ENCODE data around the gene TCEAL3.
"Not testable (repeated sequence)": the region's sequence is repeated elsewhere in the genome, so short reads cannot be mapped to it uniquely, and the experiment has no call there.

The TCEAL3 gene, protein sequence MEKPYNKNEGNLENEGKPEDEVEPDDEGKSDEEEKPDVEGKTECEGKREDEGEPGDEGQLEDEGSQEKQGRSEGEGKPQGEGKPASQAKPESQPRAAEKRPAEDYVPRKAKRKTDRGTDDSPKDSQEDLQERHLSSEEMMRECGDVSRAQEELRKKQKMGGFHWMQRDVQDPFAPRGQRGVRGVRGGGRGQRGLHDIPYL

DNA sequence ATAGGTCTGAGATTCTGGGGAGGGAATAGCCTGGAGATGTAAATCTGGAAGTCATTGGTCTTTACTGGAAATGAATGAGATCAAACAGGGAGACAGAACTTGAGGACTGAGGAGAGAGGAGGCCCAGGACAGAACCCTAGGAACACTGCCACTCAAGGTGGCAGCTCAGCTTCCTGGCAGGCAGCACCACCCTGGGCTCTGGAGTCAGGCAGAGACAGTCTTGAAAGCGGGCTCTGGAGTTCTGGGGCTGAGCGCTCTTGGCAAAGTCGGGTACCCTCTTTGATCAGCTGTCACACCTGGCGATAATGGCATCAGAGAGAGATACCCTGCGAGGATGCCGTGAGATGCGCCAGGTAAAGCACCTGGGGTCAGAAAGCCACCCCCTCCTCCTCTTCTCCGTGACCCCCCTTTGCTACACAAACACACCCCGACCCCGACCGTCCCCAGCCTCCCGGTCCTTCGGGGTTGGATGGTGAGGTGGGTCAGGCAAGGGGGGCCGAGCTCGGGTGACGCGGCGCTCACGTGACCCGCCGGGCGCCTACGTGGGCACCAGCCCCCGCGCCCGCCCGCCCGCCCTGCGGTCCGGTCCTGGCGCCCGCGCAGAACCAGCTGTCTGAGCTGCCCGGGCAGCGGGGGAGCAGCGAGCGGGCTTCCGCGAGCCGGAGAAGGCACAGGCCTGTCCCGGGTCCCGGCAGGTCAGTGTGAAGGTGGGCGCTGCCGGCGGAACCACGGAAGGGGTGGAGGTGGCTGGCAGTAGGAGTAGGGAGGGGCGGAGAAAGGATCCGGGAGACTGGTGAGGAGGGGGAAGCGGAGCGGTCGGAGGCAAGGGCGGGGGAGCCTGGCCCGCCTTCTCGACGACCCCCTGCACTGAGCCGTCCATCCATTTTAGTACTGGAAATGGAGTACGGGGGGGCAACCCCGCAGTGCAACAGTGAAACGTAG is at the start of gene TCEAL3:
TSS of gene TCEAL3 (plus strand) at position 600 of the 942 bp plus-strand sequence. CDS start 1,102 bp downstream, outside the sequence.
- no peak for DNase-seq

DNA sequence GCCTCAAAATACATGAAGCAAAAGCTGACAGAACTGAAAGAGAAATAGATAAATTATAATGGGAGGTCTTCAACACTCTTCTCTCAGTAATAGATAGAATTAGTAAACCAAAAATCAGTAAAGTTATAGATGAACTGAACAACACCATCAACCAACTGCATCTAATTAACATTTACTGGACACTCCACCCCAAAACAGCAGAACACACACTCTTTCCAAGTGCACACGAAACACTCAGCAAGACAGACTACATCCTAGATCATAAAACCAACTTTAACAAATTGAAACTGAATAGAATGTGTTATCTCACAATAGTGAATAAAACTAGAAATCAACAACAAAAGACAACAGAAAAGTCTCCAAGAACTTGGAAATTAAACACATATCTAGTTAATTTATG is 47.5 kb upstream of the TCEAL3 start:
- no peak for DNase-seq

DNA sequence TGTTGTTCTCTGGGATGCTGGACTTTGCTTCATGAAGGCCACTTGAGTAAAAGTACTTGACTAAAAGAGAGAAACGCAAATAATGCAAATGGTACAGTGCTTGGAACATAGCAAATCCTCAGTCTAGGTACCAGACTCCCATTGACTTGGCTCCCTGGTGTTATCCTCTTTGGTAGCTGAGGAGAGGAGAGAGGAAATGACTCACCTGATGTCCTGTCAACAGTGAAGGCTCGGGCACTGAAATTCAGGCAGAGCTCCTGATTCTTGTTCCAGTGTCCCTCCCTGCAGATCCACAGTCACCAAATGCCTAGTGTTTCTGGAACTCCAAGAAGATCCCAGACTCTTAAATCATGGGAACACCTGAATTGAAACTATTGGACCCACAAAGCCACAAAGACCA is 45.0 kb upstream of the TCEAL3 start:
- DNase-seq, result no peak

DNA sequence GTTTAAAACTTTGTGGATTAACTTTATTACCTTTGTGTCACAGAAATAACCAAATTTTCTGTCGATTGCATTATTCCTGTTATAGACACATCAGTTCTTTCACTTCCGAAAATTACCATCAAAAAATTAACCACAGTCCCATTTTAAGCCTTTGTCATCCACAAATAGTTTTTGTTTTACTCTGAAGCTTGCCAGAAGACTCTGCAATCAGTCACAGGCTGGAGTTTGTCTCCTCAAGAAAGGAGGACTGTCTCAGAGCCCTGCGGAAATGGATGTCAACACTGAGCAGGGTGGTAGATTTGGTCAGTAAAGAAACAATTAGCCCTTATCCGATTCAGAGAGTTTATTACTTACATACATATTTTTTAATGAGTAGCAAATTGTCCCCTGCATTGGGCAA is 42.6 kb upstream of the TCEAL3 start:
- no peak for DNase-seq

DNA sequence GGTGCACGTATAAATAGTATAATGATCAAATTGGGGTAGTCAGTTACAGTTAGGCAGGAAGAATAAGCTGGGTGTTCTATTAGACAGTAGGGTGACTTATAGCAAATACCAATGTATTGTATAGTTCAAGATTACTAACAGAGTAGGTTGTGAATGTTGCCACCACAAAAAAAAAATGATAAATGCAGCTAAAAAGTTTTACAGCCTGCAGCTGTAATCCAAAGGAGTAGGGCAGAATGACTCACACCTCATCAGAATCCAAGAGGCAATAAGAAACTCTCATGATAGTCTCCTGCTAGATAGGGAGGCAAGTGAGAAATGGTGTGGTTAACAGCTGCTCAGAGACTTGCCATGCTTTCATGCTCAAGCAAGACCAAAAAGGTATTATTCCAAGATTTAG is 42.0 kb upstream of the TCEAL3 start:
- no peak for DNase-seq

DNA sequence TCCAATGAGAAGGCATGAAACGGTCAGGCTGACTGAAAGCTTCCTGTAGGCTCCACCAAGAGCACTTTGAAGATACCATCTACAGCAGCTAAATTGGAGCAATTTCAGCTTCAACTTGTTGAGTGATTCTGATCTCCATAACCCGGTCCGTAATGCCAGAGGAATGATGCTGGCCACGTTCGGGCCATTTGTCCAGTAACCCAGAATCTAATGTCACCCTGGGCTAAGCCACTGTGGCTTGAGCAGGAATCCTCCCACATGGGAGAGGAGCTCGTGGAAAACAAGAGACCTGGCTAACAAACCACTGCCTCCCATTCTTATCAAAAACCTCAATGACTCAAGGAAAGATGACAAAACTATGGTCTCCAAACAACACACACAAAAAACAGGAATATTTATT is 36.6 kb upstream of the TCEAL3 start:
- DNase-seq, result no peak

DNA sequence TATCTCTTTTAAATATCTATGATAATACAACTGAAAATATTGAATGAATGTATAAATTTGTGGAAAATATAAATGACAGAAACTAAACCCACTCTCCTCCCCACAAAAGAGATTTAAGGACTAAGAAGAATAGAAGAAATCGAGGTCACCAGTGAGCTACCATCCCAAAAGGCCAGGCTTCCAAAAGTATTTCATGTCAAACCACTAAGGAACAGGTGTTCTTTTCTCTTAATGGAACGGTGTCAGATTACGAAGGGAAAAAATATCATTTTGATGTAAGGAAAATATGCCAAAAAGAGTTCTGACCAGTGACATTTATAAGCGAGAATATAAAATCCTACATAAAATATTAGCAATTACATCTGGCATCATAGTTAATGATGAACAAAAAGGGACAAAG is 36.0 kb upstream of the TCEAL3 start:
- no peak for DNase-seq

DNA sequence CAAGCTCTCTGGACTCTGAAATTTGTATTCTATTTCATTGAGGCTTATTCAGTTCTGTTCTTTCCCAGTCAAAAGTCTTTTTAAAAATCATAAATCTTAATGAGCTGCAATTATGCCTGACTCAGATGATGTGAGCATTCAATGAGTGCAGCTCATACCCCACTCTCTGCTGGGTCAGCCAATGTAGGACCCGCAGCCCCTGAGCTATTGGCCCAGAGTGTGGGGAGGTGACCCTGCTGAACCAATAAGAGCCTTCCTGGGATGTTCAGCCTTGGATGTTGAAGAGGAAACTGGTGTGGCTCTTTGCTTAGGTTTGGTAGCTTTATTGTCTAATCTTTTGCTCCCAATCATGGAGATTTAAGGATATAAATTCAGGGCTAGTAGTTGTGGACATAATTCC is 34.6 kb upstream of the TCEAL3 start:
- DNase-seq, result no peak

DNA sequence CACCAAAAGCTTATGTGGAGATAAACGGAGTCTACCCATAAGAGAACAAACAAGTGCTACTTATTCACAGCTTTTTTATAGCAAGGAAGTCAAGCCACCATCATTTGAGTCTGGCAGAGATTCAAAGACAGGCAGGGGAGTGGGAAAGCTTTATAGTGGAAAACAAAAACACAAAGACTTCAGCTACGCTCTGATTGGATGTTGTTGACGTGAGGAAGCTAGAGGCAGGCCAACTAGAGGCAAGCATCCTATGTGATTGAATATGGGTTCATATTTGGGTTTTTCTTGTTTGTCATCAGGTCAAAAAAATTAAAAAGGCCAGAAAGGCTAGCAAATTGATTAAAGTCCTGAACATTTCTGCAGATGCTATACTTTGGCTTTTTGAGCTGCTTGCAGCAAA is 23.2 kb upstream of the TCEAL3 start:
- DNase-seq, result no peak

DNA sequence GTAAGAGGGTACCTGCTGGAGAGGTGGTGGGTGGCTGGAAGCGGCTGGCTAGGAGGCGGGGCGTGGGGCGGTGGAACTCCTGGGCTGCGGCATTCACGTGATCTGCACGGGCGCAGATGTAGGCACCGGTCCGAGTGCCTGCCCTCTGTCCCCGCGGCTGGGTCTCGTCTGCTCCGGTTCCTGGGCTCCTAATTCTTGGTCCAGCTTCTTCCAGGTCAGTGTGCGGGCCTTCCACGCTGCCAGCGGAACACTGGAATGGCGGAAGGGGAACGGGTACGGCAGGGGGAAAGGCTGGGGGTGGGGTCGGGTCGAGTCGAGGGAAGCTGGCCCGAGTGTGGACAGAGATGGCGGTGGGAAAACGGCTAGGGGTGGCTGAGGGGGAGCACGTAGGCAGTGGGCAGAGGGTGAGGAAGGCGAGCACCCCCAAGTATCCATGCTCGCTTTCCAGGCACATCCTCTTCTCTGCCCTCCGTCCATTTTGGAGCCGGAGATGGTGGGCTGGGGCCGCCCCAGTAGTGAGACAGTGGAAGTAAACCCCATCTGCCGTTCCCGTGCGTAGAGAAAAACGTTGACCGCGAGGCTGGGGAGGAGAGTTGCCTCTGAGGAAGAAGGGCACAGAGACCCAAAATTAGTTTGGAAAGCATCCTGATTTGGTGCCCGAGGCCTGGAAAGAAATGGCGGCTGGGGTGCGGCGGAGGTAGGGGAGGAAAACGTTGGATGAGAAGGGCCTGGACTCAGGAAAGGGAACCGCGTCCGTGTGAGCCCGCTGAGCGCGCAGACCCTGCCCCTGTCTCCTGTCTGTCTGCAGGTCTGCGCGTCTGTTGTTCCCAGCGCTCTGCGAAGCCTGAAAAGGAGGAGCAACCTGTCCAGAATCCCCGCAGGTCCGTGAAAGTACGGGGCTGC is 22.1 kb upstream of the TCEAL3 start, which contains the start of gene TCEAL4:
TSS of gene TCEAL4 (plus strand) at position 105 of the 903 bp plus-strand sequence. CDS start 1,161 bp downstream, outside the sequence.
- no peak for DNase-seq

DNA sequence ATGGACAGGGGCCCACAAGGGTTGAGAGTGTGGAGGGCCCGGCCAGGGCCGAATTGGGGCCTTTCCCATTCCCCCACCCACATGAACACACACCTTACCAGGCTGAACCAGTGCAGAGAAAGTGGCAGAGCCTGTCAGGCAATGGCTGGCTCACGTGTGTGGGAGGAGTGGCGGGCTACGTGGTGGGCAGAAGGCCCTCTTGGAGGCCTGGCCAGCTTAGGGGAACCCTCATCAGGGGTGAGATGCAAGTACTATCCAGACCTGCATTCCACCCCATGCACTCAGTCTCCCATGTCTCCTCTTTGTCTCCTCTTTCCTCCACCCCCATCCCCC is 21.5 kb upstream of the TCEAL3 start:
- no peak for DNase-seq

DNA sequence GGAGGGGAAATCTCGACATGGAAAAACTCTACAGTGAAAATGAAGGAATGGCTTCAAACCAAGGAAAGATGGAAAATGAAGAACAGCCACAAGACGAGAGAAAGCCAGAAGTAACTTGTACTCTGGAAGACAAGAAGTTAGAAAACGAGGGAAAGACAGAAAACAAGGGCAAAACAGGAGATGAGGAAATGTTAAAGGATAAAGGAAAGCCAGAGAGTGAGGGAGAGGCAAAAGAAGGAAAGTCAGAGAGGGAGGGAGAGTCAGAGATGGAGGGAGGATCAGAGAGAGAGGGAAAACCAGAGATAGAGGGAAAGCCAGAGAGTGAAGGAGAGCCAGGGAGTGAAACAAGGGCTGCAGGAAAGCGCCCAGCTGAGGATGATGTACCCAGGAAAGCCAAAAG is 21.1 kb upstream of the TCEAL3 start:
- no peak for DNase-seq

DNA sequence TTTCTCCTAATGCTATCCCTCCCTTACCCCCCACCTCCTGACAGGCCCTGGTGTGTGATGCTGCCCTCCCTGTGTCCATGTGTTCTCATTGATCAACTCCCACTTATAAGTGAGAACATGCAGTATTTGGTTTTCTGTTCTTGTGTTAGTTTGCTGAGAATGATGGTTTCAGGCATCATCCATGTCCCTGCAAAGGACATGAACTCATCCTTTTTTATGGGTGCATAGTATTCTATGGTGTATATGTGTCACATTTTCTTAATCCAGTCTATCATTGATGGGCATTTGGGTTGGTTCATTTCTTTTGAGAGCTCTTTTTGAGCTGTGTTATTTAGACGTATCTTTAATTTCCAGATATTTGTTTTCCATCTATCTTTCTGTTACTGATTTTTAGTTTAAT is 15.5 kb upstream of the TCEAL3 start:
- not testable (repeated sequence) for DNase-seq

DNA sequence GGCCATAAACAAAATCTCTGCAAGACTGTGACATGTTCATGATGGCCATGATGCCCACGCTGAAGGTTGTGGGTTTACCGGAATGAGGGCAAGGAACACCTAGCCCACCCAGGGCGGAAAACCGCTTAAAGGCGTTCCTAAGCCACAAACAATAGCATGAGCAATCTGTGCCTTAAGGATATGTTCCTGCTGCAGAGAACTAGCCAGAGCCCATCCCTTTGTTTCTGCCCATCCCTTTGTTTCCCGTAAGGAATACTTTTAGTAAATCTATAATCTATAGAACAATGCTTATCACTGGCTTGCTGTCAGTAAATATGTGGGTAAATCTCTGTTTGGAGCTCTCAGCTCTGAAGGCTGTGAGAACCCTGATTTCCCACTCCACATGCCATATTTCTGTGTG is 12.6 kb upstream of the TCEAL3 start:
- DNase-seq, result not testable (repeated sequence)

DNA sequence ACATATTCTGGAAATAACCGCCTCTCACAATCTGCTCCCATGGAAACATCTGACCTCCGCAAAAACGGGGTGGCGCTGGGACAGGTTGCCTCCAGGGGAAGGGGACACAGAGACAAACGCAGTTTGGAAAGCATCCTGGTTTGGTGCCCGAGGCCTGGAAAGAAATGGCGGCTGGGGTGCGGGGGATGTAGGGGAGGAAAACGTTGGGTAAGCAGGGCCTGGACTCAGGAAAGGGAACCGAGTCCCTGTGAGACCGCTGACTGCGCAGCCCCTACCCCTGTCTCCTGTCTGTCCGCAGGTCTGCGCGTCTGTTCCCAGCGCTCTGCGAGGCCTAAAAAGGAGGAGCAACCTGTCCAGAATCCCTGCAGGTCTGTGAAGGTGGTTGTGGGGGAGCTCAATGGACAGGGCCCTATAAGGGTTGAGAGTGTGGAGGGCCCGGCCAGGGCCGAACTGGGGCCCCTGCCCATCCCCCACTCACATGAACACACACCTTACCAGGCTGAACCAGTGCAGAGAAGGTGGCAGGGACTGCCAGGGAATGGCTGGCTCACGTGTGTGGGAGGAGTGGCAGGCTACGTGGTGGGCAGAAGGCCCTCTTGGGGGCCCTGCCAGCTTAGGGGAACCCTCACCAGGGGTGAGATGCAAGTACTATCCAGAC is 672 bp downstream of the TCEAL3 start:
- DNase-seq, result no peak

DNA sequence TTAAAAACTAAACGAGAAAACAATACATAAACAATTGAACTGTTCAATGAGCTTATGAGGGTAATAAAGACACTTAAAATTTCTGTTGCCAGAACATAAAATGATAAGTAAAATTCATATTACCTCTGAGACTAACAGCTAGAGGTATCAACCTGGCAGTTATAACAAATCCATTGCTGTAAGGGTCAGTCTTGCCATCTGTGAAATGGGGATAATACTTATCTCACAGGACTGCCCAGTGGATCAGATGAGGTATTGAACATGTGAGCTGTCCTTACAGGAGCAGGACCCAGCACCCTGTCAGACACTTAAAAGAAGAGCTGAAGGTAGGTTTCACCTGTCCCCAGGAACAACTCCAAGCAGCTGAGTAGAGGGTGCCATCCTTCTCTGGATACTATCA is 2.5 kb downstream of the TCEAL3 start:
- DNase-seq, result no peak

DNA sequence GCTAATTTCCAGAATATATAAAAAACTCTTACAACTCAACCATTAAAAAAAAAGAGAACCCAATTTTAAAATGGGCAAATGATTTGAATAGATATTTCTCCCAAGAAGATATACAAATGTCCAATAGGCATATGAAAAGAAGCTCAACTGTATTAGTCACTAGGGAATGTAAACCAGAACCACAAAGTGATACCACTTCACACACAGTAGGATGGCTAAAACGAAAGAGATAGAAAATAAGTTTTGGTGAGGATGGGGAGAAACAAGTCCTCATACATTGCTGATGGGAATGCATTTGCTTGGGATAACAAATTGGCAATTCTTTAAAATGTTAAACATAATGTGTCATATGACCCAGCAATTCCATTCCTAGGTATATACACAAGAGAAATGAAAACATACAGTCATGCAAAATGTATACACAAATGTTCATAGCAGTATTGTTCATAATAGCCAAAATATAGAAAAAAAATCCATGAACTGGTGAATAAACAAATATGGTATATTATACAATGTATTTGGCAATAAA is 5.7 kb downstream of the TCEAL3 start:
- no peak for DNase-seq

DNA sequence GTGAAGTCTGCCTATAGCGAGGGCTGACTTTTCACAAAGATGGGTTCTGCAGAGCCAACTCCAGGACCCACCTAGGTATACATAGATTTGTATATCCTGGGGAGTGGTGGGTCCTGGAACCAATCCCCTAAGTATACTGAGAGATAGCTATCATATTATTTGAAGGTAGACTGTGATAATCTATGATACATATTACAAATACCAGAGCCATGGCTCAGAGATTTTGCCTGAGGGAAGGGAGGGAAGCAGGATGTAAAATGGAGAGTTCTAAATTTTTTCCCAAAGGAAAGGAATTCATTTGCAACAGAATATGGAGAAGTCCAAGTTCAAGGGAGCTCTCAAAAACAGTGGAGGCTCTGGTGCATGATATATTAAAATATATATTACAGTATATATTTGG is 7.2 kb downstream of the TCEAL3 start:
- DNase-seq, result no peak

DNA sequence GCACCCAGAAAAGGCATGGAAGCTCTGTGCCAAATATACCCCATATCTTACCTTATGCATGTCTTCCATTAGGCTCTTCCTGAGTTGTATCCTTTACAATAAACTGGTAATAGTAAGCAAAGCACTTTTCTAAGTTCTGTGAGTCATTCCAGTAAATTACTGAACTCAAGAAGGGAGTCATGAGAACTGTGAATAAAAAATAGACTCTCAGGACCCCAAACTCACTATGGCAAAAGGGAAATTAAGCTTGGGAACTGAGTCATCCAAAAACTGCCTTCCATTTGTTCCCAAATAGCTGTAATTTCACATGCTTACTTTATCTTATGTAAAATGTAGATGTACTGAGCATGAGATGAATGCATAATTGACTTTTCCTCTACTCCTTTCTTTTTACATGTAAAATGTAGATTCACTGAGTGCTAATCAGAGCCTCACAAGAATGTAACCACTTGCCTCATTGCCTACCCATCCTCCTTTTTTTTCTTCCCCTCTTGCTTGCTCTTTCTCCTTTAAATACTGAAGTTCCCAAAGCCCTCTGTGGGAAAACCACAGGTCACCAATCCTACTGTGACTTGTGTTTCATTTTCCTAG is 8.1 kb downstream of the TCEAL3 start:
- no peak for DNase-seq

DNA sequence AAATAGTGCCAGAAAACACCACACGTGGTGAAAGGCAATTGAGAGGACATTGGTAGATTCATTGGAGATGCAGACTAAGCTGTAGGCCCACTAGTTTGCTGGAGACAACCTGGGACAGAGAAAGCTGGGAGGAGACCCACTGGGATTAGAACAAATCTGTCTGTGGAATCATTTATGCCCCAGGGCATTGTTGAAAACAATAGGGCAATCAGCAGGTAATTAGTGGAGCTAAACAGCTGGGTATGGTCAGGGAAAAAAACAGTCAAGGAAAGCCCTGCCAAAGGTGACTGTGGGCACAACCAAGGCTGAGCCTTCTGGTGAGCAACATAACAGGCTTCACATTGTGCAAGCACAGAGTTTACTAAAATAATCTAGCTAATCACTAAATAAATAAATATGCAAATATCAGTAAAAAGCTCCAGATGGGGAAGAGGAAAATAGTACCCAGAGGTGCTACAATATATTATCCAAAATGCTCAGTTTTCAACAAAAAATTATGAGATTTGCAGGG is 9.0 kb downstream of the TCEAL3 start:
- DNase-seq, result no peak

DNA sequence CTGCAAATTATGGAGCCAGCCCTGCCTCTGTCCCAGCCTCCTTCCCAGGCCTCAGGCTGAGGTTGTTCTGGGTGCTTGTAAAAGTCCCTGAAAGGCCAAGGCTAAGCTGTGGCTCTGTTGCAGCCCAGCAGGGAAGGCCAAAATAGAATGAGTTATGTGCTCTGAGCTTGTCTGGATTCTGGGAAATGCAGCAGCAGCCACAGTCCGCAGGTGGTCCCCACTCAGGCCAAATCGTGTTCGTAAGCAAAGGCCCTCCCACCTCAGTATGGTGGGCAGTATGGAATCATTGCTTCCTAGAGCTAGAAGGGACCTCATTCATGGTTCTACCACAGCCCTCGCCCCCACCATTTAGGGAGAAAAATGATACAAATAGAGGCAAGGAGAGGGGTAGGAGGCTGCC is 16.3 kb downstream of the TCEAL3 start:
- DNase-seq, result no peak

DNA sequence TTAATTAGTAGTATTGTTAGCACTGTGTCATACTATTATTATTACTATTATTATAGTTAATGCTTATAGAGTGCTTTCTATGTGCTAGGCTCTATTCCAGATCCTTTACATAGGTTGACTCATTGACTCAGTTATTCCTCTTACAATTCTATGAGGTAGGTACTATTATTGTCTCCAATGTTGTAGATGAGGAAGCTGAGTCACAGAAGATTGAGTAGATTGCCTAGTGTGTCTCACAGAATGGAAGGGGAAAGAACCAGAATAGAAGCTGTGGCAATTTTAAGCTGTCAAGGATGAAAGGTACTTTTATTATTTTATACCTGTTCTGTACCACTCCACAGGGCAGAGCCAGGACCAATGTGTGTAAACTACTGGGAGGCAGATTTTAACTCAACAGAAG is 19.1 kb downstream of the TCEAL3 start:
- no peak for DNase-seq
